NCI-H345 treated with DMSO at 0.1 percent for 48 hours (cell line): Measurements from ENCODE around the gene PRDM16.

Experiments used
- DNase-seq: peaks from one replicate; lab custom pipeline; 2025; ENCODE audit not compliant: unreplicated experiment; lab: John Stamatoyannopoulos, UW

PRDM16 gene

GRCh38 chr1:3436451-3436850 is 367.4 kb downstream of the PRDM16 start:
- no peak for DNase-seq

DNA sequence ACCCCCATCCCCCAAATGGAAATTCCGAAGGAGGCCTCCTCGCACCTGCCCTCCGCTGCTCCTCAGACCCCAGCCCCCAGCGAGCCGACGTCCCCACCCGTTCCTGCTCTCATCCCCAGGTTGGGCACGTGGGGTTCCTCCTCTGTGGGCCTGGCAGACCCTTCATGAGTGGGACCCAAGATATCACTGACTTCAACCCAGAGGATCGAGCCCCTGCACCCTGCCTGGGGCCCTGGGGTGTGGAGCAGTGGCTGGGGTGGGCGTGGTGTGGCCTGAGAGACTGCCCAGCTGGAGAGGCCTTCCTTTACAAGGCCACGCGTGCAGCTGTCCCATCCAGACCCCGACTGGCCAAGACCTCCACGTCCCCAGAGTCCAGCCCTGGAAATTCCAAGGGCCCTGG is 367.9 kb downstream of the PRDM16 start:
- DNase-seq = no peak

DNA sequence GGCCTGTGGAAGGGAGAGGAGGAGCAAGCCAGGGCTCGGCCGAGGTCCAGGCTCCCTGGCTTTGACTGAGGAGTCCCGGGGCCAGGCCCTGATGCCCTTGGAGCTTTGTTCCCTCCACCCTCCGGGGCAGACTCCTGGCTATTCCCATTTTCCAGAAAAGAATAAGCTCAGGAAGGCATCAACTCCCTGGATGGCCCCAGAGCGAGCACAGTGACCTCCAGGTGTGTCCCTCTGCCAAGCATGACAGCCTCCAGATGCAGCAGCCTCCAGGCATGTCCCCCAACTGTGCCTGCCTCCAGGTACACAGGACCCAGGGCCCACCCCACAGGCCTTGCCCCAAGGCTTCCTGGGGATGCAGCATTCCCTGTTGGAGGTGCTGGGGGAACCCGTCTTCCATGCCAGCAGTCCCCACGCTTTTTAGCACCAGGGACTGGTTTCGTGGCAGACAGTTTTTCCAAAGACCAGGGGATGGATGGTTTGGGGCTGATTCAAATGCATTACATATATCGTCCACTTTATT is 369.7 kb downstream of the PRDM16 start:
- no peak for DNase-seq

DNA sequence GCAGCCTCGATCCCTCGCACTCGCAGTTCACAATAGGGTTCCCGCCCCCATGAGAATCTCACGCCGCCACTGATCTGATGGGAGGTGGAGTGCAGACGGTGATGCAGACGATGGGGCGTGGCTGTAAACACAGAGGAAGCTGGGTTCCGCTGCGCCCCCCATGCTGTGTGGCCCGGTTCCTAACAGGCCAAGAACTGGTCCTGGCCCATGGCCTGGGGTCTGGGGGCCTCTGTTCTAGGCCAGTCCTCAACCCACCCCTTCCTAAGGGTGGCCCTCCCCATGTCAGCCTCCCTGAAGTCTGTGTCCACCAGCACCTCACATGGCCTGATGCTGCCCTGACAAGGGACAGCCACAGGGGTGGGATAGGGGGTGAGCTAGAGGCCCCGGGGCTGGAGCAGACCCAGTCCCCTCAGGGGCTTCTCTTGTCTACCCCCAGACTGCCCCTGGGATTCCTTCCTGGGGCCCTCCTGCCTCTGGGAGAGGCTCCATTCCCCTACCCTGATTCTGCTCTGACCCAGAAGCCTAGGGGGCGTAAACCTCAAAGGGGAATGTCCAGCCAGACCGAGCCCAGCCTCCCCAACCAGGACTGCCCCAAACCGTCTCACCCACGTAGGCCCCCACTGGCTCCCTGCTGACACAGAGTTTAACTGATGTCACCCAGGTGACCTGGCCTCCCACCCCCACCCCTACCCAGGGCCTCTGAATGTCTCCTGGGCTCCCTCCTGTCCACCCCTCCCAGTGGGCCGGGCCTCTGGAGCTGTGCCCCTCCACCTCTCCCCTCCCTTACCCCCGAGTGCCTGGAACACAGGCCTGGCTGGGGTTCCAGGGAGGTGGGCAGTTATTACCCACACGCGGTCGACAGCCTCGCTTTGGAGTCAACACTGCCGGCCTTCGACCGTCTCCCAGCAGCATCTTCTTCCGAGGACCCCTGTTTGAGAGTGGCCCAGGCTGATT is 370.6 kb downstream of the PRDM16 start:
- no peak for DNase-seq

GRCh38 chr1:3440300-3440681 is 371.3 kb downstream of the PRDM16 start:
- no peak for DNase-seq

GRCh38 chr1:3440711-3441409 is 371.9 kb downstream of the PRDM16 start:
- DNase-seq = no peak

DNA sequence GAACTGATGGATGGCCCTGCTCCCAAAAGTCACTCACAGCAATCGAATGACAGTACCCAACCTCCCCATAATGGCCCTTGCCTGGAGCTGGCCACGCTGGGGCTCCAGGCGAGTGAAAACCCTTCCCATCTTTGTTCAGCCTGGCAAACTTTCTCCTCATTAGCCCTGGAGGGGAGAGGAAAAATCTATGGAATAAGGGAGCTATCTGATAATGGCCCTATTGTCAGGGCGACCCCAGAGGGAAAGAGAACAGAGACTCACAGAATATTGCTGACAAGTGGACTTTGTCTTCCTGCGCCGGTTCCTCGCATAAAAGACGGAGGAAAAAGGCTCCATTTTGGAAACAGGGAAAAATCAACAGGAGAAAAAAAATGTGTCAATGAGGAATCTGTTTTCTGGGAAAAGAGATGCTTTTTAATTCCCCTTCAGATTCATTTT is 372.4 kb downstream of the PRDM16 start:
- DNase-seq = no peak

GRCh38 chr1:3441880-3442279 is 372.9 kb downstream of the PRDM16 start:
- no peak for DNase-seq

- no peak for DNase-seq
These were observed 373.3 kb downstream of the PRDM16 start for GRCh38 chr1:3442331-3442730.

DNA sequence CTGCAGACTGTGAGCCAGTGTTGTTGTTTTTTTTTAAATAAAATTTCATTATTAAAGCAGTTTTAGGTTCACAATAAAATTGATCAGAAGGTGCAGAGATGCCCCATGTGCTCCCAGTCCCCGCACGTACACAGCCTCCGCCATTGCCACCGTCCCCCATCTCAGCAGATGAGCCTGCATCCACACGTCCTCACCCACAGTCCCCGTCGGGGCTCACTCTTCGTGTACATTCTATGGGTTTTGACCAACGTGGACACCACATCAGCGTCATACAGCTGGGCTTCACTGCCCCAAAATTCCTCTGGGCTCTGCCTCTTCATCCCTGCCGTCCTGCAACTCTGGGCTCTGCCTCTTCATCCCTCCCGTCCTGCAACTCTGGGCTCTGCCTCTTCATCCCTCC is 373.9 kb downstream of the PRDM16 start:
- no peak for DNase-seq

GRCh38 chr1:3443807-3444206 is 374.8 kb downstream of the PRDM16 start:
- no peak for DNase-seq

- no peak for DNase-seq
These were observed 375.3 kb downstream of the PRDM16 start for GRCh38 chr1:3444298-3444697.

- no peak for DNase-seq
These were observed 375.7 kb downstream of the PRDM16 start for GRCh38 chr1:3444736-3445135.

DNA sequence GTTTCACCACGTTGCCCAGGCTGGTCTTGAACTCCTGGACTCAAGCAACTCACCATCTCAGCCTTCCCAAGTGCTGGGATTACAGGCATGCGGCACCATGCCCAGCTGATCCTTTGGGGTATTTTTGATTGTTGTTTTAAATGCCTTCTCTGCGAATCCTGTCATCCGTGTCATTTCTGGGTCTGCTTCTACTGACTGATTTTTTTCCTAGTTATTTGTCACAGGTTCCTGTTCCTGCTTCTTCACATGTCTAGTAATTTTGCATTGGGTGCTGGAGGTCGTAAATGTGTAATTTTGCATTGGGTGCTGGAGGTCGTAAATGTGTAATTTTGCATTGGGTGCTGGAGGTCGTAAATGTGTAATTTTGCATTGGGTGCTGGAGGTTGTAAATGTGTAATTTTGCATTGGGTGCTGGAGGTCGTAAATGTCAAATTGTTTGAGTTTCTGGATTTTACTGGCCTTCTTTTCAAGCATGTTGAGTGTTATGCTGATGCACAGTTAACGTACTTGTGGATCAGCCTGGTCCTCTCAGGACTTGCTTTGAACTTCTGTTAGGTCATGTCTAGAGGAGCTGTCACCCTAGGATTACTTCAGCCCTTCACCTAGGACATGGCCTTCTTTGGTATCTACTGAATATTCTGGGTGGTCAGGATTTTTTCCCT is 381.3 kb downstream of the PRDM16 start:
- no peak for DNase-seq

- DNase-seq = no peak
These were observed 382.0 kb downstream of the PRDM16 start for GRCh38 chr1:3450983-3451382.

- no peak for DNase-seq
These were observed 383.2 kb downstream of the PRDM16 start for GRCh38 chr1:3451994-3452865.

GRCh38 chr1:3452866-3453175 is 383.8 kb downstream of the PRDM16 start:
- no peak for DNase-seq

GRCh38 chr1:3453203-3453761 is 384.3 kb downstream of the PRDM16 start:
- DNase-seq = peak; percentile 52

GRCh38 chr1:3453891-3454810 is 385.1 kb downstream of the PRDM16 start, which contains the start of gene ARHGEF16:
ARHGEF16 (plus strand) TSS chr1:3454665; CDS start chr1:3463085, 8,420 bp downstream.
- DNase-seq = peak; percentile 73
